22Rv1 (cell line): ENCODE data around the gene FOXO6.

ENCODE experiments used
- ZFX ChIP-seq: fragments of 450-650 bp; IDR thresholded peaks from 2 replicates; pipeline ENCODE4 v1.6.1; 2017; ENCODE audit warnings: antibody characterized with exemption, borderline replicate concordance
- TF ChIP-seq, protein P1 (sequence below): fragments of 450-650 bp; IDR thresholded peaks from 2 replicates; pipeline ENCODE4 v1.5.1; 2017; ENCODE audit warnings: mild to moderate bottlenecking

DNA sequence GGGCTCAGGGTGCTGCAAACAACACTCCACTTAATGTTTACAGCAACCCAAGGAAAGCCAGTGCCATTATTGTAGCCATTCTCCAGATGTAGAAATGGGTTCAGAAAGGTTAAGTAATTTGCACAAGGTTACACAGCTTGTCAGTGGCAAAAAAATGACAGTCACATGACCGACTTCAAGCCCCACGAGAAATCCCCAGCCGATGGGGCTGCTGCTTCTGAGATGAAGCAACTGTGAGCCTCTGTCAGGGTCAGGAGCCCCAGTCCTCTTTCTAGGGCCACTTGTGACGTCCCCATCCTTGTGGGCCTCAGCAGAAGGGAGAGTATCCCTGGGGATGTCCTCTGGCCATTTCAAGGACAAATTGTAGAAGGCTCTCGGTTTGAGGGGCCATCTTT, 68.4 kb downstream of the FOXO6 start:
- TF ChIP-seq, protein P1, sequence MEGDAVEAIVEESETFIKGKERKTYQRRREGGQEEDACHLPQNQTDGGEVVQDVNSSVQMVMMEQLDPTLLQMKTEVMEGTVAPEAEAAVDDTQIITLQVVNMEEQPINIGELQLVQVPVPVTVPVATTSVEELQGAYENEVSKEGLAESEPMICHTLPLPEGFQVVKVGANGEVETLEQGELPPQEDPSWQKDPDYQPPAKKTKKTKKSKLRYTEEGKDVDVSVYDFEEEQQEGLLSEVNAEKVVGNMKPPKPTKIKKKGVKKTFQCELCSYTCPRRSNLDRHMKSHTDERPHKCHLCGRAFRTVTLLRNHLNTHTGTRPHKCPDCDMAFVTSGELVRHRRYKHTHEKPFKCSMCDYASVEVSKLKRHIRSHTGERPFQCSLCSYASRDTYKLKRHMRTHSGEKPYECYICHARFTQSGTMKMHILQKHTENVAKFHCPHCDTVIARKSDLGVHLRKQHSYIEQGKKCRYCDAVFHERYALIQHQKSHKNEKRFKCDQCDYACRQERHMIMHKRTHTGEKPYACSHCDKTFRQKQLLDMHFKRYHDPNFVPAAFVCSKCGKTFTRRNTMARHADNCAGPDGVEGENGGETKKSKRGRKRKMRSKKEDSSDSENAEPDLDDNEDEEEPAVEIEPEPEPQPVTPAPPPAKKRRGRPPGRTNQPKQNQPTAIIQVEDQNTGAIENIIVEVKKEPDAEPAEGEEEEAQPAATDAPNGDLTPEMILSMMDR = no peak
- no peak for TF ChIP-seq ZFX
